Measurements from ENCODE around the gene MICAL2.

DNA sequence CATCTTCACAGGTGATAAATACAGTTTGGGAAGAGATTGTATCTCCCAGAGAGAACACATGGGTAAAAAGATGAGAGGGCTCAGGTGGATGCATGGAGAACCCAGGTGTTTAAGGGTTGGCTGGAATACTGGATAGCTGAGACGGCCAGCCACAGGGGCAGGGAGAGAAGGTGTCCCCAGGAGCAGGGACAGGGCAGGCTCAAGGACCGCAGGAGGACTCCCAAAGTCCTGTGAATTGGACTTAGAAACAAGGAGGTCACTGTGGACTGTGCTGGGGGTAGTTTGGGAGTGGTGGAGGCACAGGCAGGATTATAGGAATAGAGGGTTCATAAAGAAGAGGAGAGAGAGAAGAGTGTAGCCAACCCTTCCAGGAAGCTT lies 163.2 kb downstream of the MICAL2 start:
- no peak for TF ChIP-seq POLR2A (IDR thresholded peaks at IDR 0.05)
- TF ChIP-seq, protein P1, sequence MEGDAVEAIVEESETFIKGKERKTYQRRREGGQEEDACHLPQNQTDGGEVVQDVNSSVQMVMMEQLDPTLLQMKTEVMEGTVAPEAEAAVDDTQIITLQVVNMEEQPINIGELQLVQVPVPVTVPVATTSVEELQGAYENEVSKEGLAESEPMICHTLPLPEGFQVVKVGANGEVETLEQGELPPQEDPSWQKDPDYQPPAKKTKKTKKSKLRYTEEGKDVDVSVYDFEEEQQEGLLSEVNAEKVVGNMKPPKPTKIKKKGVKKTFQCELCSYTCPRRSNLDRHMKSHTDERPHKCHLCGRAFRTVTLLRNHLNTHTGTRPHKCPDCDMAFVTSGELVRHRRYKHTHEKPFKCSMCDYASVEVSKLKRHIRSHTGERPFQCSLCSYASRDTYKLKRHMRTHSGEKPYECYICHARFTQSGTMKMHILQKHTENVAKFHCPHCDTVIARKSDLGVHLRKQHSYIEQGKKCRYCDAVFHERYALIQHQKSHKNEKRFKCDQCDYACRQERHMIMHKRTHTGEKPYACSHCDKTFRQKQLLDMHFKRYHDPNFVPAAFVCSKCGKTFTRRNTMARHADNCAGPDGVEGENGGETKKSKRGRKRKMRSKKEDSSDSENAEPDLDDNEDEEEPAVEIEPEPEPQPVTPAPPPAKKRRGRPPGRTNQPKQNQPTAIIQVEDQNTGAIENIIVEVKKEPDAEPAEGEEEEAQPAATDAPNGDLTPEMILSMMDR (IDR thresholded peaks at IDR 0.05) = no peak

Data from thyroid gland (tissue), 4 donors.